HepG2 (cell line): ENCODE results near the gene GARIN5A. TPM values are rescaled to one million over a fixed set of nuclear protein-coding genes. Genes with fewer than 3 reads are reported as not detected.

Experiments
- ATAC-seq: fragments of 200-7000 bp; cut with Tn5 transposase; 3 replicates; pipeline ENCODE4 v1.9.1; 2020; ENCODE audit warnings: mild to moderate bottlenecking, moderate library complexity
- BruUV-seq: library from RNA; stranded (reverse); fragments of 400-500 nt; replicated peaks from 2 replicates; lab custom pipeline; 2021; lab: Mats Ljungman, UMichigan
- CTCF ChIA-PET: fragments of 300-600 bp; formaldehyde crosslinking; extraction: SDS; loops from one replicate; lab custom pipeline; 2021; ENCODE audit warnings: low total read pairs, inconsistent platforms, low intra/inter-chr PET ratio; lab: Yijun Ruan, JAX
- POLR2A ChIA-PET: fragments of 350-600 bp; sonication (Branson Sonifier 250); formaldehyde crosslinking; loops from one replicate; lab custom pipeline; 2020; ENCODE audit warnings: antibody characterized with exemption, inconsistent platforms; lab: Yijun Ruan, JAX
- DNase-seq: peaks from one replicate; pipeline ENCODE4 v3.0.0-alpha.2; 2015; ENCODE audit warnings: low spot score
- FAIRE-seq: peaks from 3 replicates; lab custom pipeline; 2011; peaks lifted over from hg19 to GRCh38; lab: Jason Lieb, UNC
- H2AFZ ChIP-seq: one replicate; pipeline ENCODE4 v1.6.1; 2011; ENCODE audit warnings: low read length, inconsistent platforms
- H3K27ac ChIP-seq: fragments of 300-600 bp; 3 replicates; pipeline ENCODE4 v1.8.0; 2011; ENCODE audit warnings: mixed run types, mild to moderate bottlenecking, mixed read lengths, low read length, inconsistent platforms; ENCODE audit not compliant: insufficient read depth; ENCODE audit errors: extremely low read length
- H3K27me3 ChIP-seq, 2 experiments: fragments of 200-600 bp in 1 of 2; 2 replicates in 1 of 2; 3 replicates in 1 of 2; pipeline versions ENCODE4 v1.6.0 to v1.8.0; 2011; ENCODE audit warnings: low read length in 2 of 2, mild to moderate bottlenecking in 2 of 2, moderate library complexity in 2 of 2, inconsistent platforms in 1 of 2; ENCODE audit not compliant: insufficient read depth in 2 of 2, control insufficient read depth in 1 of 2
- H3K36me3 ChIP-seq, 2 experiments: fragments of 200-600 bp in 1 of 2; replicated peaks in 1 of 2; 2 replicates in 1 of 2; 3 replicates in 1 of 2; pipeline versions ENCODE4 v1.5.1 to v1.8.0; 2011; ENCODE audit warnings: low read length in 2 of 2, inconsistent platforms in 1 of 2; ENCODE audit not compliant: insufficient read depth in 2 of 2, control insufficient read depth in 1 of 2
- H3K4me1 ChIP-seq: 2 replicates; pipeline ENCODE4 v1.5.1; 2012; ENCODE audit warnings: low read length, inconsistent platforms; ENCODE audit not compliant: insufficient read depth
- H3K4me2 ChIP-seq: 2 replicates; pipeline ENCODE4 v1.6.0; 2011; ENCODE audit warnings: low read depth, low read length, inconsistent platforms
- H3K4me3 ChIP-seq, 3 experiments: fragments of 200-600 bp in 1 of 3; sonication (generic), shearing (Covaris generic) in 1 of 3; replicated peaks in 1 of 3; 2 replicates each; pipeline ENCODE4 v1.5.1; 2011 to 2016; ENCODE audit warnings: low read length in 3 of 3, inconsistent platforms in 2 of 3, low read depth in 2 of 3, mild to moderate bottlenecking in 2 of 3, control low read depth in 1 of 3, mixed read lengths in 1 of 3; ENCODE audit not compliant: insufficient read depth in 1 of 3
- H3K79me2 ChIP-seq: one replicate; pipeline ENCODE4 v1.6.1; 2011; ENCODE audit warnings: low read length, inconsistent platforms; ENCODE audit not compliant: insufficient read depth
- H3K9ac ChIP-seq: 2 replicates; pipeline ENCODE4 v1.6.0; 2011; ENCODE audit warnings: mild to moderate bottlenecking, low read depth, low read length, inconsistent platforms; ENCODE audit not compliant: insufficient read depth
- H3K9me3 ChIP-seq: 2 replicates; pipeline ENCODE4 v1.5.1; 2012; ENCODE audit warnings: mild to moderate bottlenecking, low read length
- H4K20me1 ChIP-seq: 2 replicates; pipeline ENCODE4 v1.6.0; 2011; ENCODE audit warnings: inconsistent platforms, mild to moderate bottlenecking, low read length, moderate library complexity; ENCODE audit not compliant: insufficient read depth
- FIP1L1 ChIP-seq: fragments of 200-400 bp; formaldehyde crosslinking; IDR thresholded peaks from 2 replicates; pipeline ENCODE4 v1.6.1; 2018; ENCODE audit warnings: low read depth, mild to moderate bottlenecking, low read length, moderate library complexity, borderline replicate concordance; ENCODE audit not compliant: insufficient read depth
- IRF2 ChIP-seq: IDR thresholded peaks from 2 replicates; pipeline ENCODE4 v1.6.1; 2018; ENCODE audit warnings: missing genetic modification reagents, missing compliant biosample characterization
- NR2C2 ChIP-seq: sonication (generic); formaldehyde crosslinking; IDR thresholded peaks from 2 replicates; pipeline ENCODE4 v1.4.0; 2020; ENCODE audit warnings: missing genetic modification reagents, mild to moderate bottlenecking, moderate library complexity, borderline replicate concordance
- SMC3 ChIP-seq: IDR thresholded peaks from 2 replicates; pipeline ENCODE4 v1.6.1; 2011; ENCODE audit warnings: low read length, improper control_type of control experiment
- SNAI1 ChIP-seq: sonication (generic); formaldehyde crosslinking; IDR thresholded peaks from 2 replicates; pipeline ENCODE4 v1.5.0; 2020; ENCODE audit warnings: mild to moderate bottlenecking, missing genetic modification reagents, borderline replicate concordance
- TEAD2 ChIP-seq: sonication (generic); formaldehyde crosslinking; IDR thresholded peaks from 2 replicates; pipeline ENCODE4 v1.9.0; 2021; ENCODE audit warnings: missing genetic modification reagents
- WIZ ChIP-seq: sonication (generic); formaldehyde crosslinking; IDR thresholded peaks from 2 replicates; pipeline ENCODE4 v1.5.1; 2020; ENCODE audit warnings: mild to moderate bottlenecking, missing genetic modification reagents
- ZBTB3 ChIP-seq: sonication (generic); formaldehyde crosslinking; IDR thresholded peaks from 2 replicates; pipeline ENCODE4 v1.4.0; 2020; ENCODE audit warnings: low read depth, mild to moderate bottlenecking, moderate library complexity, missing genetic modification reagents, borderline replicate concordance
- ZNF256 ChIP-seq: sonication (generic); formaldehyde crosslinking; conservative IDR thresholded peaks from 2 replicates; pipeline ENCODE4 v1.4.0; 2020; ENCODE audit warnings: missing genetic modification reagents
- ZNF264 ChIP-seq: sonication (generic); formaldehyde crosslinking; IDR thresholded peaks from 2 replicates; pipeline ENCODE4 v1.4.0; 2020; ENCODE audit warnings: missing genetic modification reagents
- ZNF282 ChIP-seq: fragments of 450-650 bp; IDR thresholded peaks from 2 replicates; pipeline ENCODE4 v1.6.1; 2018; ENCODE audit not compliant: partially characterized antibody
- ZNF549 ChIP-seq: sonication (generic); formaldehyde crosslinking; IDR thresholded peaks from 2 replicates; pipeline ENCODE4 v1.5.0; 2020; ENCODE audit warnings: missing genetic modification reagents
- WGBS: methylation state at CpG from one replicate; pipeline ENCODE4 v1.1.6; 2017; ENCODE audit warnings: low lambda C conversion rate; 5-methylcytosine and 5-hydroxymethylcytosine counted together
- in situ Hi-C: cut with HindIII; loops from 2 replicates; pipeline ENCODE4 v1.10.0; 2017; ENCODE audit warnings: low pct_unique_long_range_greater_than_20kb; ENCODE audit not compliant: extremely low pct_ligation_motif_present
- intact Hi-C: fragments of 100-400 bp; cut with micrococcal nuclease; formaldehyde crosslinking; loops from one replicate; pipeline ENCODE4 v1.10.0; 2022; ENCODE audit not compliant: unreplicated experiment
- polyA plus RNA-seq, 8 experiments: library from polyadenylated mRNA; depleted of rRNA in 3 of 8; stranded (reverse) in 7 of 8; unstranded in 1 of 8; fragments of >200 nt; fragmentation: Illumina TruSeq in 4 of 8; extraction: Trizol in 4 of 8; gene quantifications; 2 replicates each; pipeline versions ENCODE4 v1.2.1 to v1.2.3, GENCODE V29; 2011 to 2016; ENCODE audit warnings: low read depth in 4 of 8, missing spikeins in 1 of 8, mixed read lengths in 1 of 8; ENCODE audit not compliant: insufficient read depth in 1 of 8
- total RNA-seq, 5 experiments: library from RNA; depleted of rRNA; stranded (reverse); fragments of >200 nt; fragmentation: Illumina TruSeq; extraction: Trizol; gene quantifications; 2 replicates each; pipeline ENCODE4 v1.2.3, GENCODE V29; 2016; ENCODE audit warnings: low read depth in 1 of 5
- TF ChIP-seq, protein P1 (sequence below): IDR thresholded peaks from 2 replicates; pipeline ENCODE4 v1.6.1; 2018; ENCODE audit warnings: missing genetic modification reagents
- TF ChIP-seq, protein P2 (sequence below): sonication (generic); formaldehyde crosslinking; IDR thresholded peaks from 2 replicates; pipeline ENCODE4 v1.5.0; 2020; ENCODE audit warnings: missing genetic modification reagents, mild to moderate bottlenecking, borderline replicate concordance

Gene GARIN5A
- total and polyA plus RNA-seq, 2 of the 13 experiments (the other 11 are each of a cell fraction or from before 2014, with no cell fraction given), result not detected

DNA sequence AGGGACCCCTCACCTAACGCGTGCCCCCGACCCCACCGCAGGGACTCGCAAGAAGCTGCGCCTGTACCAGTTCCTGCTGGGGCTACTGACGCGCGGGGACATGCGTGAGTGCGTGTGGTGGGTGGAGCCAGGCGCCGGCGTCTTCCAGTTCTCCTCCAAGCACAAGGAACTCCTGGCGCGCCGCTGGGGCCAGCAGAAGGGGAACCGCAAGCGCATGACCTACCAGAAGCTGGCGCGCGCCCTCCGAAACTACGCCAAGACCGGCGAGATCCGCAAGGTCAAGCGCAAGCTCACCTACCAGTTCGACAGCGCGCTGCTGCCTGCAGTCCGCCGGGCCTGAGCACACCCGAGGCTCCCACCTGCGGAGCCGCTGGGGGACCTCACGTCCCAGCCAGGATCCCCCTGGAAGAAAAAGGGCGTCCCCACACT is 48.6 kb downstream of the GARIN5A start:
- H2AFZ ChIP-seq, result no peak overlapping the region
- in situ Hi-C loops, result no loop called here
- BruUV-seq, result no TSS peak

More for the DNA sequence above, 48.6 kb downstream of the GARIN5A start:
- H3K4me1 ChIP-seq, result peaks cover 18% of the 10 kb centered on the region
- no peak overlapping the region for H3K9ac ChIP-seq
- H3K4me2 ChIP-seq, result no peak overlapping the region
- no peaks in the 10 kb centered on the region for H3K79me2 ChIP-seq
- no peaks in the 10 kb centered on the region for H3K9me3 ChIP-seq
- WGBS, result 82% methylated on average over 9 of the region's 38 CpGs
- H3K36me3 ChIP-seq, result no peaks in the 10 kb centered on the region
- H3K27ac ChIP-seq, result no peak overlapping the region
- CTCF ChIA-PET, result no interaction called here
- H3K27me3 ChIP-seq, result peaks cover 5 to 22% of the 10 kb centered on the region in 2 experiments; a peak in 4 of 5 replicates
- DNase-seq (no peak), ATAC-seq (no peak), FAIRE-seq (no peak)
- TF ChIP-seq TEAD2 (CRISPR knock-in tag) (no peak), ZNF549 (CRISPR knock-in tag) (no peak), ZNF264 (CRISPR knock-in tag) (no peak), IRF2 (CRISPR knock-in tag) (no peak), SNAI1 (CRISPR knock-in tag) (no peak), ZBTB3 (CRISPR knock-in tag) (no peak), ZNF256 (CRISPR knock-in tag) (no peak), ZNF282 (no peak), NR2C2 (CRISPR knock-in tag) (no peak), WIZ (CRISPR knock-in tag) (no peak), FIP1L1 (no peak), SMC3 (no peak)
- TF ChIP-seq, protein P1, sequence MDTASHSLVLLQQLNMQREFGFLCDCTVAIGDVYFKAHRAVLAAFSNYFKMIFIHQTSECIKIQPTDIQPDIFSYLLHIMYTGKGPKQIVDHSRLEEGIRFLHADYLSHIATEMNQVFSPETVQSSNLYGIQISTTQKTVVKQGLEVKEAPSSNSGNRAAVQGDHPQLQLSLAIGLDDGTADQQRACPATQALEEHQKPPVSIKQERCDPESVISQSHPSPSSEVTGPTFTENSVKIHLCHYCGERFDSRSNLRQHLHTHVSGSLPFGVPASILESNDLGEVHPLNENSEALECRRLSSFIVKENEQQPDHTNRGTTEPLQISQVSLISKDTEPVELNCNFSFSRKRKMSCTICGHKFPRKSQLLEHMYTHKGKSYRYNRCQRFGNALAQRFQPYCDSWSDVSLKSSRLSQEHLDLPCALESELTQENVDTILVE (CRISPR knock-in tag), result no peak
- TF ChIP-seq, protein P2, sequence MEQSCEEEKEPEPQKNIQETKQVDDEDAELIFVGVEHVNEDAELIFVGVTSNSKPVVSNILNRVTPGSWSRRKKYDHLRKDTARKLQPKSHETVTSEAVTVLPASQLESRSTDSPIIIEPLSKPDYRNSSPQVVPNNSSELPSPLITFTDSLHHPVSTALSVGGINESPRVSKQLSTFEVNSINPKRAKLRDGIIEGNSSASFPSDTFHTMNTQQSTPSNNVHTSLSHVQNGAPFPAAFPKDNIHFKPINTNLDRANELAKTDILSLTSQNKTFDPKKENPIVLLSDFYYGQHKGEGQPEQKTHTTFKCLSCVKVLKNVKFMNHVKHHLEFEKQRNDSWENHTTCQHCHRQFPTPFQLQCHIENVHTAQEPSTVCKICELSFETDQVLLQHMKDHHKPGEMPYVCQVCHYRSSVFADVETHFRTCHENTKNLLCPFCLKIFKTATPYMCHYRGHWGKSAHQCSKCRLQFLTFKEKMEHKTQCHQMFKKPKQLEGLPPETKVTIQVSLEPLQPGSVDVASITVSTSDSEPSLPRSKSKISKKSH (CRISPR knock-in tag), result no peak
- intact Hi-C loops, result no loop called here
- no peak overlapping the region for H3K4me3 ChIP-seq
- H4K20me1 ChIP-seq, result no peaks in the 10 kb centered on the region
- POLR2A ChIA-PET, result no interaction called here
